HG03280 (cell line): ENCODE data around the gene ZNF431.
A peak's percentile ranks its signal among the peaks of the same experiment; 100 is the strongest.
"Not testable (repeated sequence)": the region's sequence is repeated elsewhere in the genome, so short reads cannot be mapped to it uniquely, and the experiment has no call there.

Experiments used
- ATAC-seq: cut with Tn5 transposase; IDR thresholded peaks from one replicate; pipeline ENCODE4 v1.9.1; 2021; ENCODE audit warnings: mild to moderate bottlenecking, moderate library complexity; ENCODE audit not compliant: unreplicated experiment

Gene ZNF431

GRCh38 chr19:21141787-21142464 is at the start of gene ZNF431:
Gene ZNF431 (plus strand): TSS chr19:21142040. CDS start chr19:21142184, 144 bp downstream.
- ATAC-seq, result peak; percentile 99

GRCh38 chr19:21092109-21092508 is 49.7 kb upstream of the ZNF431 start:
- no peak for ATAC-seq

DNA sequence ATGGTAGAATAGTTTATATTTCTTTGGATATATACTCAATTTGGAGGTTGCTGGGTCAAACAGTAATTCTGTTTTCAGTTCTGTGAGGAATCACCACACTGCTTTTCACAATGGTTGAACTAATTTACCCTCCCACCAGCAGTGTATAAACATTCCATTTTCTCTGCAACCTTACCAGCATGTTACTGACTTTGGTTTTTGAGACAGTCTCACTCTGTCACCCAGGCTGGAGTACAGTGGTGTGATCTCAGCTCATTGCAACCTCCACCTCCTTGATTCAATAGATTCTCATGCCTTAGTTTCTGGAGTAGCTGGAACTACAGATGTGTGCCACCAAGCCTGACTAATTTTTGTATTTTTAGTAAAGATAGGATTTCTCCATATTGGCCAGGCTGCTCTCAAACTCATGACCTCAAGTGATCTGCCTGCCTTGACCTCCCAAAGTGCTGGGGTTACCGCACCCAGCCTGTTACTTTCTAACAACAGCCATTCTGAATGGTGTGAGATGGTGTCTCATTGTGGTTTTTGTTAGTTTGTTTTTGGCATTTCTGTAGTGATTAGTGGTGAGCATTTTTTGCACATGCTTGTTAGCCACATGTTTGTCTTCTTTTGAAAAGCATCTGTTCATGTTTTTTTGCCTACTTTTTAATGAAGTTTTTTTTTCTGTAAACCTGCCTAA is 47.4 kb upstream of the ZNF431 start:
- no peak for ATAC-seq

DNA sequence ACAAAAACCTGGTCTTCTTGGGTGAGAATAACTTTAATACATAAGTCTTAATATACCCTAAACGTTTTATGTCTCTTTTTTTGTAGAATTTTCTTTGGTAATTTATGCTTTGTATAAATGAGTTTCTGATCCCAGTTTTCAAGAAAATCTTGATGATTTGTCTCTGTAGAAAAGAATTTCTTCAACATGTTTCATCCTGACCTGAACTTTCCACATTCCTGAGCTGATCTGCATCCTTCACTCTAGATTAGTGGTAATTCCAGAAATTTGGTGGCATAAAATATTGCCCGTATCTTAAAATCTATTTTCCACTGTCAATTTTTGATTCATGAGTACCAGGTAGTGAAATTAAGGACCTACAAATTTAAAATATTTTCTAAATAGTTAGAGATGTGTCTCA is 43.5 kb upstream of the ZNF431 start:
- ATAC-seq, result no peak

DNA sequence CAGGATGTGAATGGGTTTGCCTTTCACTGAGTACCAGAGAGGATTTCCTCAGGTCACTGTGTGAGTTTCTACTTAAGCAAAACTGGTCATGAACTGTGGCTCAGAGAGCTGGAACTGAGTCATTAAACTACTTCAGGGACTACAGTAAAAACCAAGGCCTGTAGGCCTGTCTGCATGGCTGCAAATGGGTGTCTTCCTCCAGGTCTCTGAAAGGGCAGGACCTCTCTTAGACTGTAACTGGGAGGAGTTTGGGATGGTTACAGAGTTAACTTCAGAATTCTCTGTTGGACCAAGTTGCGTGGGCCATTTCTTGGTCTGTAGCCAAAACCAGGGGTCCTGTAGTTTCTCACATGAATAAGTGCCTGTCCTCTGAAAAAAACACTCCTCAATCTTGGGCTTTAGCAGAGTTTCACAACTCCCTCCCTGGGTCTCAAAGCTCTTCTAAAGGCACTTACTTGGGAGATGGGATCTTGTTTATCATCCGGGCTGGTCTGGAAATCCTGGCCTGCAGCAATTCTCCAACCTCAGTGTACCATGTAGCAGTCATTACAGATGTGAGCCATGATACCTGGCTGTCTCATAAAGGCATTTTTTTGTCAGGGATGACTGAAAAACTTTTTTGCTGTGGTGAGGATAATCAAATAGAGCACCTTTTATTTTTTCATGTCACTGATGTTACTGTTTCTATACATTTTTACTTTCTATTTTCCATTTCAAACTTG is 40.2 kb upstream of the ZNF431 start:
- no peak for ATAC-seq

GRCh38 chr19:21109116-21109515 is 32.7 kb upstream of the ZNF431 start:
- no peak for ATAC-seq

- ATAC-seq, result no peak
Observed at GRCh38 chr19:21110183-21110582, 31.7 kb upstream of the ZNF431 start.

DNA sequence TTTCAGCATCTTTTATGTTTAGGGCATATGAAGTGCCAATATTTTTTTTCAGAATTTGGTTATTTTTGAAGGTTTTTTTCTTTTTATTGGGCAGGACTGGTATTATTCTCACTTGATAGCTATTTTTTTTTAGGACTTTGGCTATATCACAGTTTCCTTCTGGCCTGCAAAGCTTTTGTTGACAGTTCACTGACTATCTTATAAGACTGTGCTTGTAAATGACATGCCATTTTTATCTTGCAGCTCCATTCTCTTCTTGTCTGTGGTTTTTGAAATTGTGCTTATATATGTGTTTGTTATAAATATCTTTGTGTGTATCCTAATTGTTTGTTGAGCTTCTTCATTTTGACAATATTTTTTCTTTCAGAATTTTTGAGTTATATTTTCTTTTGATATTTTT is 26.4 kb upstream of the ZNF431 start:
- ATAC-seq, result no peak

- ATAC-seq, result no peak
Observed at GRCh38 chr19:21117041-21117907, 24.6 kb upstream of the ZNF431 start.

DNA sequence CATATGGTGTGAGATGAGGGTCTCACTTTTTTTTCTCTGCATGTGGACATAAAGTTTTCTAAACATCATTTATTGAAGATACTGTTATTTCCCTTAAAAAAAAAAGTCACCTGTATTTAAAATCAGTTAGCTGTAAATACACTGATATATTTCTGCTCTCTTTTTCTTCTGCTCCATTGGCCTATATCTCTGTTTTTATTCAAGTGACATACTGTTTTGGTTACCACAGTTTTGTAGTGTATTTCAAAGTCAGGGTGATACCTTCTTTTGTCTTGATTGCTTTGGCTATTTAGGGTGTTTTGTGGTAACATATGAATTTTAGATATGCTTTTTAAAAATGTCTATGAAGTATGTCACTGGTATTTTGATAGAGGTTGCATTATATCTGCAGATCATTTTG is 15.8 kb upstream of the ZNF431 start:
- ATAC-seq, result no peak

GRCh38 chr19:21127001-21127400 is 14.8 kb upstream of the ZNF431 start:
- ATAC-seq, result no peak

GRCh38 chr19:21127898-21128297 is 13.9 kb upstream of the ZNF431 start:
- ATAC-seq, result no peak

DNA sequence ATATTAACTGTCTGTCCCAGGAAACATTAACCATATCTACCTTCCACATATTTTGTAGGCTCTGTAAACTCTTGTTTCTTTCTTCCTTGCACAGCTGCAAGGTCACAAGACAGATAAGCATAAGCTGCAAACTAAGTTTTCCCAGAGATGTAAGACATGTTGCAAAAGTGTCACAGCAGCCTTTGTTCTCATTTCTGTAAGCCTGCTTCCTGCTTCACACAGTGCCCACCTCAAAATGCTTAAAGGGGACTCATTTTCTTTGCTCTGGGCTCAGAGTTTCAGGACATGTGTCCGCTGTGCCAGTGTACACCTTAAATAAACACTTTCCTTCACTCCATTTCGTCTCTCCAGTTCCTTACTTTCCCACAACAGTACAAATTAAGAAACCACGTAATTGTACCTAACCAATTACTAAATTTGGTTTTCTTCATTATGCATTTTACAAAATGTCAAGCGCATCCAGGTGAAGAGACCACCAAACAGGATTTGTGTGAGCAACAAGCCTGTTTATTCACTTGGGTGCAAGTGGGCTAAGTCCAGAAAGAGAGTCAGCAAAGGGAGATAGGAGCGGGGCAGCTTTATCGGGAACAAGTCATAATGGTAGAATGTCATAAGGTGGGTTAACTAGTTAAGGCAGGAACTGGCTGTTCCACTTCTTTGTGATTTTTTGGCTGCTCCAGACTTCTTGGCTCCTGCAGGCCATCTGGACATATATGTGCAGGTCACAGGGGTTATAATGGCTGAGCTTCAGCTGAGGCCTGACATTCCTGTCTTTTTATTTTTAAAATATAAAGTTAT is 12.7 kb upstream of the ZNF431 start:
- no peak for ATAC-seq

DNA sequence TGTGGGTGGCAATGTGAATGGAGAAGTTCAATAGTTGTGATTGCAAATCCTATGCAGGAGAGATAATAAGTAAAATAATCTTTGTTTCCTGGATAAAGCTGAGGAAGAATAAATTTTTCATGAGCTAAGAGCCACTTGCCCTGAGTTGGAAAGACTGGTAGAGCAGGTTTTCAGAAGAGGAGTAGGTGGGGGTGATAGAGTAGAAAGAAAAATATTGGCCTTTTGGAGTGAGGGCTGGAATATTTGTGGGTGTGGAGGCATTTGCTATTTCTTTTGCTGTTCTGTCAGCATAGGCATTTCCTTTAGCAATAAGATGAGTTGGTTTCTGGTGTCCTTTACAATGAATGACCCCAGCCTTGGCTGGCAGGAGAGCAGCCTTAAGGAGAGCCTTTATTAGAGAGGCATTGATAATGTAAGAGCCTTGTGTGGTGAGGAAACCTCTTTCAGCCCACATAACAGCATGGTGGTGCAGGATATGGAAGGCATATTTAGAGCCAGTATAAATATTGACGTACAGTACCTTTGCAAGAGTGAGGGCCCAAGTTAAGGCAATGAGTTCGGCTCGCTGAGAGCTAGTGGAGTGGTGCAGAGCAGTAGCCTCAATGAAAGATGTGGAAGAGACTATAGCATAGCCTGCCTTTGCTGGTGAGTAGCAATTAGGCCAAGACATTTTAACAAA is 11.6 kb upstream of the ZNF431 start:
- no peak for ATAC-seq

DNA sequence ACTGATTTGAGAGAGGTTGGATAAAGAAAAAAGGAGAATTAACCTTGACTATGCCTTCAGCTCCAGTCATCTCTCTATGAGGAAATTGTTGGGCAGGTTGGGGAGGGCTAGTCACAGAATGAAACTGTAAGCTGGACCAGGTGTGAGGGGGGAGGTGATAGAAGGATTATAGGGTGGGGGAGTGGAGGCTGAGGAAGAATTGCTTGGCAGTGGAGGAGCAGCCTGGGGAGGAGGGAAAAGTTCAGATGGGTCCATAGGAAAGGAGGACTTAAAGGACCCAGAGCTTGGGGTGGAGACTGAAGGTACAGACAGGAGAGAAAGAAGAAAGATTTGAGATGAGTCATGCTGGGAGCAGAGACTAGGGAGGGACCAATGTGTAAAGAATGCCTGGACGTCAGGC is 8.2 kb upstream of the ZNF431 start:
- ATAC-seq, result no peak

DNA sequence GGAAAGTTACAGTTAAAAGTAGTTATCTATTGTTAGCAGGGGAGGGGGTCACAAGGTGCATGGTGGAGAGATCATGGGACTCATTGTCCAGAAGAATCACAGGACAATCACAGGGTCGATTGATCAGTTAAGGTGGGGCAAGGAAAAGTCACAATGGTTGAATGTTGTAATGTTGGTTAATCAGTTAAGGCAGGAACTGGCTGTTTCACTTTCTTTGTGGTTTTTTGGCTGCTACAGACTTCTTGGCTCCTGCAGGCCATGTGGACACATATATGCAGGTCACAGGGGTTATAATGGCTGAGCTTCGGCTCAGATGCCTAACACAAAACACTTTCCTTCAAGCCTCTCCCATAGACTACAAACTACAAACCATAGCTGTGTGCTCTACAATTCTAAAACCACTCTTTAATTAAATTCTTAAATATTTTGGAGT is 6.9 kb upstream of the ZNF431 start:
- no peak for ATAC-seq

DNA sequence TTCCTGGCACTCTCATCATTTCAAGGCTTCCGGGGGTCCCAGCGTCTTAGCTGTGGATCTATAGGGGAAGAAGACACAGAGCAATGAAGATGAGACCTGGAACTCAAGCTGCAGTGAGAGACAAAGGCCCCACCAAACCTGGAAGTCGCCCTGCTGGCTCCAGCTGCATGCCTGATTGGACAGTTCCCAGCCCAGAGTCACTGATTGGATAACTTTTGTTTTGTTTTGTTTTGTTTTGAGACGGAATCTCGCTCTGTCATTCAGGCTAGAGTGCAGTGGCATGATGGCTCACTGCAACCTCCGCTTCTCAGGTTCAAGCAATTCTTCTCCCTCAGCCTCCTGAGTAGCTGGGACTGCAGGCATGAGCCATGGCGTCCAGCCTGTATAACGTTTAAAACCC is 6.4 kb upstream of the ZNF431 start:
- ATAC-seq, result no peak

GRCh38 chr19:21138130-21138529 is 3.7 kb upstream of the ZNF431 start:
- no peak for ATAC-seq

GRCh38 chr19:21141006-21141405 is 834 bp upstream of the ZNF431 start:
- not testable (repeated sequence) for ATAC-seq

- ATAC-seq, result no peak
Observed at GRCh38 chr19:21143428-21143827, 1.6 kb downstream of the ZNF431 start.
